ENCODE measurements around the gene PSMB10.

Gene PSMB10

DNA sequence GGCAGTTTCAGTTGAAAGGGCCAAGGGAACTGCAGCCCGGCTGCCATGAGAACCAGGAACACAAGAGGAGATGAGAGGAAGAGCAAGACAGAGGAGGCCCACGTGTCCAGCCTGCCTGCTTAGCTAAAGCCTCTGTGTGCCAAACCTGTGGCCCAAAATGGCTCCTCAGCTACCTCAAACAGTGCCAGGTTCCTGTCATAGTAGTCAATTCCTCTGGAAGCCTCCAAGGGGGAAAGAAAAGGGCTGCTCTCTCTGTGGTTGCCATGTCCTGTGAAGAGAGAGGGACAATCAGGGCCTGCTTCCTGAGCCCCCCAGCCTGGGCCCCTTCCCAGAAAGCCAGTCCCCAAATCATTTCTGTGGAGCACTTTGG is 26.6 kb upstream of the PSMB10 start:
- H3K27me3 ChIP-seq (ENCODE audit: control insufficient read depth in 1 of 2, insufficient read depth in 2 of 2, low read length in 2 of 2) = peaks cover 0 to 3% of the 10 kb centered on the region in 2 donors
- H3K4me1 ChIP-seq (ENCODE audit: control insufficient read depth in 1 of 2, insufficient read depth in 2 of 2, low read length in 2 of 2) = peaks cover 25 to 67% of the 10 kb centered on the region in 2 donors
- H3K9ac ChIP-seq (ENCODE audit: low read depth in 1 of 2, low read length in 2 of 2) = no peak overlapping the region
- H3K36me3 ChIP-seq (ENCODE audit: control insufficient read depth in 1 of 2, insufficient read depth in 2 of 2, low read length in 2 of 2) = peaks cover 3 to 24% of the 10 kb centered on the region in 2 donors
- no peak overlapping the region for H3K4me3 ChIP-seq (ENCODE audit: low read depth in 1 of 2, low read length in 2 of 2)
- no peaks in the 10 kb centered on the region for H3K9me3 ChIP-seq (ENCODE audit: control insufficient read depth in 1 of 2, low read length in 2 of 2)
- no peak overlapping the region for H3K27ac ChIP-seq (ENCODE audit: low read depth, low read length)

DNA sequence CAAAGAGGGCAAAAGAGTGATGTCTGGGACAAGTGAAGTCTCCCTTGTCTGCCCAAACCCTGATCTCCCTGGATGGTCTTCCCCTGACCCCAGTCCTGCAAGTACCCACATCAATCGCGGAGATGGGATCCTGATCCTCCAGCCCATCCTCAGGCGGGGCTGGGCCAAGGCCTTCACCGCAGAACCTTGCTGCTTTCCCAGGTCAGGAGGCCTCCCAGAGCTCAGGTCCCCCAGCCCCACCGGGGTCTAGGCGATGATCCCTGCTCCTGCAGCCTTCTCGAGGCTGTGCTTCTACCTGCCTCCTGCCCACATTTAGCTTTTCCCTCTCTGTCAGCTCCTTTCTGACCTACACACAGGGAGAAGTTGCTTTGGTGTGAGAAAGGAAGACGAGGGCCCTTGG is 25.5 kb upstream of the PSMB10 start:
- Histone ChIP-seq H3K4me1 (ENCODE audit: control insufficient read depth in 1 of 2, insufficient read depth in 2 of 2, low read length in 2 of 2) (peaks cover 21 to 63% of the 10 kb centered on the region in 2 donors), H3K27ac (ENCODE audit: low read depth, low read length) (no peak overlapping the region), H3K9me3 (ENCODE audit: control insufficient read depth in 1 of 2, low read length in 2 of 2) (no peaks in the 10 kb centered on the region), H3K36me3 (ENCODE audit: control insufficient read depth in 1 of 2, insufficient read depth in 2 of 2, low read length in 2 of 2) (peaks cover 3 to 31% of the 10 kb centered on the region in 2 donors), H3K27me3 (ENCODE audit: control insufficient read depth in 1 of 2, insufficient read depth in 2 of 2, low read length in 2 of 2) (peaks cover 0 to under 1% of the 10 kb centered on the region in 2 donors), H3K4me3 (ENCODE audit: low read depth in 1 of 2, low read length in 2 of 2) (no peak overlapping the region), H3K9ac (ENCODE audit: low read depth in 1 of 2, low read length in 2 of 2) (no peak overlapping the region)

DNA sequence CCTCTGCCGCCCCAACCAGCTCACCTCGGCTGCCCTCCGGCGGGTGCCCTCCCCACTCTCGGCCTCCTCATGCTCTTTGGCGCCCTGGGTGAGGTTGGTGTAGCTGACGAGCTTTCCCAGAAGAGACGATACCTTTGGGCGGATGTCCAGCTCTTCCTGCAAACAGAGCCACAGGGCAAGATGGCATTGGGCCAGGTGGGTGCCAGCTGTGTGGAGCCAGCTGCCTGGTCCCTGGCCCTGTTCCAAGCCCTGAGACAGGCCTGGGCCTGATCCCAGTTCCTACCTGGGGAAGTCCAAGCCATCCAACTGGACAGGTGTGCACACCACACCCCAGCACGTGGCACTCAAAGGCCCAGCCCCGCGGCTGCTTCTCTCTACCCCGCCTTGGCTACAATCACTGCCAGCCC is 24.9 kb upstream of the PSMB10 start:
- H3K27ac ChIP-seq (ENCODE audit: low read depth, low read length) = no peak overlapping the region

DNA sequence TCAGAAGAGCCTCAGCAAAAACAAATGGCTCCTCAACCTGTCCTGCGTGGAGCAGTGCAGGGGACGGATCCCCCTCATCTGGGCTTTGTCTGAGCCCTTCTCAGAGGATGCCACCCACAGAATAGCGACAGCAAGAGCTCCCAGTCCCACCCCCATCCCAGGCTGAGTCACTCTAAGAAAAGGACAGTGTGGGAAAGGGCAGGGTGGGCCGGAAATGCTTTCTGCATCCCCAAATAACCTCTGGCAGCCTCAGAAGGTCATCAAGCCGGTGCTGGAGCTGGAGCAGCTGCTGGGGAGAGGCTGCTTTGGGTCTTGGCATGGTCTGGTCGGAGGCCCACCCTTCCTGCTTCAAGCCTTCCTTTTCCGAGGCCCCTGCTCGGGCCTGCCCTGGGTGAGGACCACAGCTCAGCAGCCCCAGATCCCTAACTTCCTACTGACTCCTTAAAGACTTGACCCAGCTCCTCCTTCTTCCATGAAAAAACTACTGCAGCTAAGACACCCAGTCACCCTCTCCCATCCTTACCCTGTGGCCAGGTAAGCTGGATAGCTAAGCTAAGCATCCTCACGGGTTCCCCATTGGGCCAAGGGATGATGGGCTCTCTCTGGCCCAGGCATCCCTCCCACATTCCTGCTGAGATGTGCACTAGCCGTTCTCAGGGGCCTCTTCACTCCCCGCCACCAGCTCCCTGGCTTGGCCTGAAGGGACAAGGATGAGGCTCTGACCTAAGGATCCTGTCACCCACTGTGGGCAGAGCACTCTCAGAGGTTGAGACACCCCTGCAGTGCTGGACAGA is 23.1 kb upstream of the PSMB10 start:
- Histone ChIP-seq H3K9ac (ENCODE audit: low read depth in 1 of 2, low read length in 2 of 2) (peak overlapping the region in 1 of 2 donors; percentile 25), H3K36me3 (ENCODE audit: control insufficient read depth in 1 of 2, insufficient read depth in 2 of 2, low read length in 2 of 2) (peaks cover 3 to 31% of the 10 kb centered on the region in 2 donors), H3K9me3 (ENCODE audit: control insufficient read depth in 1 of 2, low read length in 2 of 2) (no peaks in the 10 kb centered on the region), H3K4me1 (ENCODE audit: control insufficient read depth in 1 of 2, insufficient read depth in 2 of 2, low read length in 2 of 2) (peaks cover 9 to 40% of the 10 kb centered on the region in 2 donors), H3K27me3 (ENCODE audit: control insufficient read depth in 1 of 2, insufficient read depth in 2 of 2, low read length in 2 of 2) (no peaks in the 10 kb centered on the region), H3K4me3 (ENCODE audit: low read depth in 1 of 2, low read length in 2 of 2) (no peak overlapping the region), H3K27ac (ENCODE audit: low read depth, low read length) (peak overlapping the region; percentile 62)

More for the DNA sequence above, 24.9 kb upstream of the PSMB10 start:
- Histone ChIP-seq H3K27me3 (ENCODE audit: control insufficient read depth in 1 of 2, insufficient read depth in 2 of 2, low read length in 2 of 2) (no peaks in the 10 kb centered on the region), H3K9ac (ENCODE audit: low read depth in 1 of 2, low read length in 2 of 2) (no peak overlapping the region), H3K4me3 (ENCODE audit: low read depth in 1 of 2, low read length in 2 of 2) (no peak overlapping the region), H3K9me3 (ENCODE audit: control insufficient read depth in 1 of 2, low read length in 2 of 2) (no peaks in the 10 kb centered on the region), H3K36me3 (ENCODE audit: control insufficient read depth in 1 of 2, insufficient read depth in 2 of 2, low read length in 2 of 2) (peaks cover 3 to 31% of the 10 kb centered on the region in 2 donors), H3K4me1 (ENCODE audit: control insufficient read depth in 1 of 2, insufficient read depth in 2 of 2, low read length in 2 of 2) (peaks cover 15 to 57% of the 10 kb centered on the region in 2 donors)

DNA sequence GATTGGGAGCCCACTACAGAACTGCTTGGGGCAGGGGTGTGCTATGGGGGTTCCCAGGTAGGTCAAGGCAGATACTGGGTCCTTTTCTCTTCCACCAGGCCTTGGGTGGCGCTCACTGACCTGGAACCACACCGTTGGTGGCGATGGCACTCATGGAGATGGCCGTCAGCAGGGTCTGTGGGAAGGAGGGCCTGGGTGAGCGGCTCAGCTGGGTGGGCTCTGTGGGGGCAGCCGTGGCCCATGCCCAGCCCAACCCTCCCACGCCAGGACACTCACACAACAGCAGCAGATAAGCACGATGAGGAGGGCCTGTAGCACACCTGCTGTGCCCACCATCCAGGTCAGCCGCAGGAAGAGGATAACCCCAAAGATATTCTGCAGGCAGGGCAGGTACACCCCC is 21.0 kb upstream of the PSMB10 start:
- no peak overlapping the region for H3K27ac ChIP-seq (ENCODE audit: low read depth, low read length)
- H3K9me3 ChIP-seq (ENCODE audit: control insufficient read depth in 1 of 2, low read length in 2 of 2) = no peaks in the 10 kb centered on the region
- H3K4me1 ChIP-seq (ENCODE audit: control insufficient read depth in 1 of 2, insufficient read depth in 2 of 2, low read length in 2 of 2) = peaks cover 6 to 23% of the 10 kb centered on the region in 2 donors
- H3K27me3 ChIP-seq (ENCODE audit: control insufficient read depth in 1 of 2, insufficient read depth in 2 of 2, low read length in 2 of 2) = no peaks in the 10 kb centered on the region
- no peak overlapping the region for H3K9ac ChIP-seq (ENCODE audit: low read depth in 1 of 2, low read length in 2 of 2)
- H3K4me3 ChIP-seq (ENCODE audit: low read depth in 1 of 2, low read length in 2 of 2) = no peak overlapping the region
- peaks cover 3 to 40% of the 10 kb centered on the region in 2 donors for H3K36me3 ChIP-seq (ENCODE audit: control insufficient read depth in 1 of 2, insufficient read depth in 2 of 2, low read length in 2 of 2)

DNA sequence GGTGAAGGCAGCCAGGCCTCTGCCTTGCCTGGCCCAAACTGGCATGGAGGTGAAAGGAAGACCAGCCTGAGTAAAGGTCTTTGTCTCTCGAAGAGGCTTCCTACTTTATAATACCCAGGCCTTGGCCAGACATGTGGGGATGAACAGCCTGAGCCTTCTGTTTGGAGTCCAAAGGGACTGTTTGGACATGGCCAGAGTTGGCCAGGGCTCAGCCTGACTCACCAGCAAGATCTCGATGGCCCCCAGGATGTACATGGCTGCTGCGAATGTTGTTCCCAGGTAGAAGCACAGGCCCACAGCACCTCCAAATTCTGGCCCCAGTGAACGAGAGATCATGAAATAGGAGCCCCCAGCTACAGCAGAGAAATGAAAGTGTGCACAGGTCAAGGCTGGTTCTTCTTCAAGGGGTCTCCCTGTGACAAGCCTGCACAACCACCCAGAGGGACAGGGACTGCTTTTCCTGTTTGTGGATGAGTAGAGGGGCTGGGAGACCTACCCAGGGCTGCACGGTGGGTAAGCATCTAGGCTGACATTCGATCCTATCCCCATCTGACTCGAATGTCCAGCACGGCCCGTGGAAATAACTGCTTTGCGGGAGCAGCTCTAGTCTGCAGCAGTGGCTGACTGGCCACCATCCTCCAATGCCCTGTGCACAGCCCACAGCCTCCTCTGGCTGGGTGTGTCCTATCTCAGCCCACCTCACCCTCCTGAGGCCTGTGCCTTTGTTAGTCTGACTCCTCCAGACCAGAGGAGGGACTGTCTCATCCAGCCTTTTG is 18.0 kb upstream of the PSMB10 start:
- Histone ChIP-seq H3K4me3 (ENCODE audit: low read depth in 1 of 2, low read length in 2 of 2) (no peak overlapping the region), H3K36me3 (ENCODE audit: control insufficient read depth in 1 of 2, insufficient read depth in 2 of 2, low read length in 2 of 2) (peaks cover 0 to 35% of the 10 kb centered on the region in 2 donors), H3K27me3 (ENCODE audit: control insufficient read depth in 1 of 2, insufficient read depth in 2 of 2, low read length in 2 of 2) (no peaks in the 10 kb centered on the region), H3K4me1 (ENCODE audit: control insufficient read depth in 1 of 2, insufficient read depth in 2 of 2, low read length in 2 of 2) (no peaks in the 10 kb centered on the region), H3K9me3 (ENCODE audit: control insufficient read depth in 1 of 2, low read length in 2 of 2) (no peaks in the 10 kb centered on the region), H3K27ac (ENCODE audit: low read depth, low read length) (no peak overlapping the region), H3K9ac (ENCODE audit: low read depth in 1 of 2, low read length in 2 of 2) (no peak overlapping the region)

DNA sequence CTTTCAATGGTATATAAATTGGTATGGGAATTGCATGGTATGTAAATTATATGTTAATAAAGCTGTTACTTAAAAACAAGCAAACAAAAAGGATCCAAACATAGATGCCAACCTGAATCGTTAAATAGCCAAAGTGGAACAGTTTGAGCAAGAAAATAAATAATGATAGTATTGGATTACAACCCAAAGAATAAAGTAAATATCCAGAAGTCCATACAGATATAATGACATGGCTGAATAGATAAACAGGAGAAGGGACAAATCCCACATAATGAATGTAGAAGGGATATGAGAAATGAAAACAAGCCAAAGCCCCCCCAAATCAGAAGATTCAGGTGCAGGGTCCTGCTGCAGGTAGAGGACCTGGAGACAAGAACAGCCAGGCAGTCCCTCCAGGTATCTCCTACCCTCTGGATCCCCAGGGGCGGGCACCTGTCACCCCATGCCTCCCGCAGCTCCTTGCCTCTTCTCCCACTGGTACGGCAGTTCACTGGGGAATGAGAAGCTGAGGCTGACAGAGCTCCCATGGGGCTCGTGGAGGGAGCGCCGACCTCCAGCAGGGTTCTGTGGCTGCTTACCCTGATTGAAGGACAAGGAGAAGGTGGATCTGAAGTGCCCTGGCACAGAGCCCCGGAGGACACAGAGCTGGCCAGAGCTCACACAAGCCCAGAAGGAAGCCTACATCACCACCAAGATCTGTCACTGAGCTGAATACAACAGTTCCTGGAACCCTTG is 17.2 kb upstream of the PSMB10 start:
- H3K27ac ChIP-seq (ENCODE audit: low read depth, low read length) = no peak overlapping the region
- peaks cover 0 to 38% of the 10 kb centered on the region in 2 donors for H3K36me3 ChIP-seq (ENCODE audit: control insufficient read depth in 1 of 2, insufficient read depth in 2 of 2, low read length in 2 of 2)
- H3K4me1 ChIP-seq (ENCODE audit: control insufficient read depth in 1 of 2, insufficient read depth in 2 of 2, low read length in 2 of 2) = no peaks in the 10 kb centered on the region
- no peaks in the 10 kb centered on the region for H3K27me3 ChIP-seq (ENCODE audit: control insufficient read depth in 1 of 2, insufficient read depth in 2 of 2, low read length in 2 of 2)
- H3K9ac ChIP-seq (ENCODE audit: low read depth in 1 of 2, low read length in 2 of 2) = no peak overlapping the region
- no peaks in the 10 kb centered on the region for H3K9me3 ChIP-seq (ENCODE audit: control insufficient read depth in 1 of 2, low read length in 2 of 2)
- no peak overlapping the region for H3K4me3 ChIP-seq (ENCODE audit: low read depth in 1 of 2, low read length in 2 of 2)

DNA sequence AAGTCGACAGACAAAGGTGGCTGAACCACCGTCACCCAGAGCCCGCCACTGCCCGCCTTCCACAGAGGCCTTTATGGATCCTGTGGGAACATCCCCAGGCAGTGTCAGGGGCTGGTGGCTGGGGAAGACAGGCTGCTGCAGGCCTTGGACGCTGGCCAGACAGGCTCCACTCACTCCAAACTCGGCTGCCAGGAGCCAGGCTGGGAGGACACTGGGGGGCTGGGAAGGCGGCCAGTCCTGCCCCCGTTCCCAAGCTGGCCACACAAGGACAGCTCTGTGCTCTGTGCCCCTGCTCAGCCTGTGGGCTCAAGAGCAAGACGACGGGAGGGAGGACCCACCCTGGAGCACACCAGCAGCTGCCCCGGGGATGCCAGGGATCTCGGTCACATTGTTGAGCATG is 14.8 kb upstream of the PSMB10 start:
- no peaks in the 10 kb centered on the region for H3K9me3 ChIP-seq (ENCODE audit: control insufficient read depth in 1 of 2, low read length in 2 of 2)
- H3K9ac ChIP-seq (ENCODE audit: low read depth in 1 of 2, low read length in 2 of 2) = no peak overlapping the region
- no peak overlapping the region for H3K27ac ChIP-seq (ENCODE audit: low read depth, low read length)
- peaks cover 3 to 48% of the 10 kb centered on the region in 2 donors for H3K36me3 ChIP-seq (ENCODE audit: control insufficient read depth in 1 of 2, insufficient read depth in 2 of 2, low read length in 2 of 2)
- no peak overlapping the region for H3K4me3 ChIP-seq (ENCODE audit: low read depth in 1 of 2, low read length in 2 of 2)
- no peaks in the 10 kb centered on the region for H3K27me3 ChIP-seq (ENCODE audit: control insufficient read depth in 1 of 2, insufficient read depth in 2 of 2, low read length in 2 of 2)
- no peaks in the 10 kb centered on the region for H3K4me1 ChIP-seq (ENCODE audit: control insufficient read depth in 1 of 2, insufficient read depth in 2 of 2, low read length in 2 of 2)

DNA sequence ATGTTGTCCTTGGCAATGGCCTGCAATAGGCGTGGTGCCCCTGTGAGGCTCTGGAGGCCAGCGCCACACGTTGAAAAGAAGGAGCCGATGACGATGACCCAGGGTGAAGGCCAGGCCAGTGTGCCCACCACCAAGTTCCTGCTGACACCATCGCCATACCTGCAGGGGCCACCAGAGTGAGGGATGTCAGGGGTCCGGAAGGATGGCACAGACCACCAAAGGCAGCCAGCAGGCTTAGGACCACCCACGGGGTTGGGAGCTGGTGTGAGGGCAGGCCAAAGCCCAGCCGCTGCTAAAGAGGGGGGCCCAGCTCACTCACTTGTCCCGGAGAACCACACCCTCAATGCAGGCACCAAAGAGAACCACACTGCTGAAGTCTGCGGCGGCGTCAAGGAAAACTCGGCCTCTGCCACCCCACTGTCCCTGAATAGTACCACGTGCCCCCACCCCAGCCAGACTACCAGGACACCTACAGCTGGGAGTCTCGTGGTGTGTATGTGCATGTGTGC is 13.7 kb upstream of the PSMB10 start:
- Histone ChIP-seq H3K27ac (ENCODE audit: low read depth, low read length) (no peak overlapping the region), H3K36me3 (ENCODE audit: control insufficient read depth in 1 of 2, insufficient read depth in 2 of 2, low read length in 2 of 2) (peaks cover 3 to 59% of the 10 kb centered on the region in 2 donors), H3K4me3 (ENCODE audit: low read depth in 1 of 2, low read length in 2 of 2) (no peak overlapping the region), H3K4me1 (ENCODE audit: control insufficient read depth in 1 of 2, insufficient read depth in 2 of 2, low read length in 2 of 2) (no peaks in the 10 kb centered on the region), H3K9ac (ENCODE audit: low read depth in 1 of 2, low read length in 2 of 2) (no peak overlapping the region), H3K9me3 (ENCODE audit: control insufficient read depth in 1 of 2, low read length in 2 of 2) (no peaks in the 10 kb centered on the region), H3K27me3 (ENCODE audit: control insufficient read depth in 1 of 2, insufficient read depth in 2 of 2, low read length in 2 of 2) (no peaks in the 10 kb centered on the region)
